ENCODE data around the gene MRPS7. TPM values are rescaled to one million over a fixed set of nuclear protein-coding genes. Genes with fewer than 3 reads are reported as not detected.

Gene MRPS7
- polyA plus RNA-seq, 2 of the 4 experiments (the other 2 are of a cell fraction) = 144 to 163 TPM

DNA sequence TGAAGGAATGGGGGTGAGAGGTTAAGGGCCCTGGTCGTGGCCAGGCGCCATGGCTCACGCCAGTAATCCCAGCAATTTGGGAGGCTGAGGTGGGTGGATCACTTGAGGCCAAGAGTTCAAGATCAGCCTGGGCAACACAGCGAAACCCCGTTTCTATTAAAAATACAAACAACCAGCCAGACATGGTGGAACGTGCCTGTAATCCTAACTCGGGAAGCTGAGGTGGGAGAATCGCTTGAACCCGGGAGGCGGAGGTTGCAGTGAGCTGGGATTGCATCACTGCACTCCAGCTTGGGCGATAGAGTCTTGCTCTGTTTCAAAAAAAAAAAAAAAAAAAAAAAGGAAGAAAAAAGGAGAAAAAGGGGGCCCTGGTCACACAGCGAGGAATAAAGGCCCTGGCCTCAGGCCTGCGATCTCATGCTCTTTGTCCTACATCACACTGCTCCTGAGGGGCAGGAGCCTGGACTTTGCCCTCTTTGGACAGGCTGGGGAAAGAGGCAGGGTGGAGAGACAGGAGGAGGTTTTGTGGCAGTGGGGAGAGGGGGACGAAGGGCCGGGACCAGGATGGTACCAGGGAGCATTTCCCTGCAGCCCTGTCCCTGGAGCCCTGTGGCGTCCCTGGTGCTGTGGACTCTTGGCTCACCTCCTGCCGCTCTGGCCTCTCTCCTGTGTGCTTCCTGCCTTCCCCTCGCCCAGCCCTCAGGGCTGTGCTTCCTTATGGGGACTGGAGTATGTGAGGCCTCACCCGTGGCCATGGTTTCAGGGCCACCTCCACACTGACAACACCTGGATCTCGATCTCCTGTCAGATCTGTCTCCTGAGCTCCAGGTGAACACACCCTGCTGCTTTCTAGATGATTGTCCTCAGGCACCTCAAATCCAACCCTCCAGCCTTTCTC is 47.3 kb downstream of the MRPS7 start:
- 71% methylated on average over 20 of the region's 20 CpGs for WGBS (ENCODE audit: missing lambda C conversion rate)
- ChIA-PET CTCF (interaction anchor here (0.7 to 5.0 kb wide), 6 partner anchors 11 to 117 kb away, joined by 3 to 40 read pairs (median 4); no protein-coding TSS in a partner anchor), POLR2A (interaction anchor here (0.9 kb wide), 1 partner anchor 20 kb away, joined by 3 read pairs; the partner anchor contains the start of gene SLC25A19)
- H3K4me1 ChIP-seq = peaks cover 16% of the 10 kb centered on the region
- no peak for TF ChIP-seq PHF8 (IDR thresholded peaks at IDR 0.05; ENCODE audit: borderline replicate concordance, low read depth)
- no peak for TF ChIP-seq FOSL2 (IDR thresholded peaks at IDR 0.05)
- TF ChIP-seq FOSL2 (CRISPR knock-in tag; IDR thresholded peaks at IDR 0.05) = no peak
- TF ChIP-seq RAD21 (conservative IDR thresholded peaks at IDR 0.05 in 1 of 2, IDR thresholded peaks at IDR 0.05 in 1 of 2) = no peak
- TF ChIP-seq RARB (CRISPR knock-in tag; IDR thresholded peaks at IDR 0.05) = no peak
- no peak for TF ChIP-seq CBX2 (IDR thresholded peaks at IDR 0.05; ENCODE audit: borderline replicate concordance, low read depth)
- TF ChIP-seq EHMT2 (IDR thresholded peaks at IDR 0.05; ENCODE audit: low read depth) = no peak
- TF ChIP-seq HDAC2 (IDR thresholded peaks at IDR 0.05) = no peak
- no peak for TF ChIP-seq SMC3 (IDR thresholded peaks at IDR 0.05)
- ATAC-seq (peak; percentile 75 to 77), FAIRE-seq (no peak), DNase-seq (ENCODE audit: low read depth in 1 of 2, low spot score in 1 of 2) (peak in 1 of 2 experiments; percentile 35)
- peak overlapping the region; percentile 50 to 71 for H3K27ac ChIP-seq
- no peaks in the 10 kb centered on the region for H3K9me3 ChIP-seq
- peak overlapping the region; percentile 58 for H3K4me2 ChIP-seq
- H3K4me3 ChIP-seq = no peak overlapping the region

DNA sequence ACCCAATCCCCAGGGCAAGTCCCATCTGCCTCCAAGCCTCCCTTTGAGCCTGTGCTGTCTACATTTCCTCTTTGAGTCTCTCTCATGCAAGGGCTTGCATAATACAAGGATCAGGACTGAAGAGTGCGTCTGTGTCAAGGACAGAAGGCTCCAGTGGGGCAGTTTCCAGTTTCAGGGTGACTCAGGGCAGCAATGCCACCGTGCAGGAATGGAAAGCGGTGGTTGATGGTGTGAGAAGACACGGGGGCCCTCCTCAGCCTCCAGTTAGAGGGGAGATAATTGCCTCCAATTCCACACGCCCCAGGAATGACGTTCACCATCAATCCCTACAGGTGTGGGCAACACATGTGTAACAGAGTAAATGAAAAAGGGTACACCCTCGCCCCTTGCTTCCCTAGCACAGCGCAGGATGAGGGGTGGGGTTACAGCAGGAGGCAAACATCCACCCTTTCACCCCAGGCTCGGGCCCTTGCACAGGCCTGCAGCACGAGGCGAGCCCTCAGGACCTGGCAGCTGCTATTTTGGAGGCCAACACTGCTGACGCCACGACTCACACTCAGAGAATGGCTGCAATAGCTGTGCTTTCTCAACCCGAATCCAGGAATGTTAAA is 52.4 kb downstream of the MRPS7 start:
- TF ChIP-seq HDAC2 (IDR thresholded peaks at IDR 0.05) = no peak
- TF ChIP-seq TFCP2L1 (CRISPR knock-in tag; IDR thresholded peaks at IDR 0.05) = no peak
- no peak for TF ChIP-seq EHMT2 (IDR thresholded peaks at IDR 0.05; ENCODE audit: low read depth)
- no peak for TF ChIP-seq GATA3 (IDR thresholded peaks at IDR 0.05; ENCODE audit: borderline replicate concordance)
- no peak for TF ChIP-seq NR3C1 (IDR thresholded peaks at IDR 0.05)
- TF ChIP-seq, protein P1, sequence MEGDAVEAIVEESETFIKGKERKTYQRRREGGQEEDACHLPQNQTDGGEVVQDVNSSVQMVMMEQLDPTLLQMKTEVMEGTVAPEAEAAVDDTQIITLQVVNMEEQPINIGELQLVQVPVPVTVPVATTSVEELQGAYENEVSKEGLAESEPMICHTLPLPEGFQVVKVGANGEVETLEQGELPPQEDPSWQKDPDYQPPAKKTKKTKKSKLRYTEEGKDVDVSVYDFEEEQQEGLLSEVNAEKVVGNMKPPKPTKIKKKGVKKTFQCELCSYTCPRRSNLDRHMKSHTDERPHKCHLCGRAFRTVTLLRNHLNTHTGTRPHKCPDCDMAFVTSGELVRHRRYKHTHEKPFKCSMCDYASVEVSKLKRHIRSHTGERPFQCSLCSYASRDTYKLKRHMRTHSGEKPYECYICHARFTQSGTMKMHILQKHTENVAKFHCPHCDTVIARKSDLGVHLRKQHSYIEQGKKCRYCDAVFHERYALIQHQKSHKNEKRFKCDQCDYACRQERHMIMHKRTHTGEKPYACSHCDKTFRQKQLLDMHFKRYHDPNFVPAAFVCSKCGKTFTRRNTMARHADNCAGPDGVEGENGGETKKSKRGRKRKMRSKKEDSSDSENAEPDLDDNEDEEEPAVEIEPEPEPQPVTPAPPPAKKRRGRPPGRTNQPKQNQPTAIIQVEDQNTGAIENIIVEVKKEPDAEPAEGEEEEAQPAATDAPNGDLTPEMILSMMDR (IDR thresholded peaks at IDR 0.05) = no peak
- TF ChIP-seq ZFP36 (IDR thresholded peaks at IDR 0.05; ENCODE audit: borderline replicate concordance, partially characterized antibody) = no peak
- no peak for TF ChIP-seq SREBF2 (IDR thresholded peaks at IDR 0.05)
- TF ChIP-seq JUN (IDR thresholded peaks at IDR 0.05) = no peak
- TF ChIP-seq HEYL (CRISPR knock-in tag; IDR thresholded peaks at IDR 0.05) = no peak
- no peak for TF ChIP-seq HOXB13 (CRISPR knock-in tag; IDR thresholded peaks at IDR 0.05; ENCODE audit: low read depth)
- TF ChIP-seq MYC (IDR thresholded peaks at IDR 0.05; ENCODE audit: borderline replicate concordance, low read length) = no peak
- TF ChIP-seq ZNF302 (CRISPR knock-in tag; IDR thresholded peaks at IDR 0.05) = no peak
- ChIA-PET POLR2A (no interaction called here), CTCF (interaction anchor here (0.6 to 17.1 kb wide), 4 partner anchors 9 to 569 kb away, joined by 3 to 272 read pairs (median 22); partner anchors contain the start of gene GRB2)
- H3K4me1 ChIP-seq = peaks cover 10% of the 10 kb centered on the region
- ATAC-seq (peak in 1 of 2 experiments; percentile 11; a peak in 1 of 6 replicates), FAIRE-seq (no peak), DNase-seq (ENCODE audit: low read depth in 1 of 2, low spot score in 1 of 2) (no peak)
- no peak overlapping the region for H3K27ac ChIP-seq
- H3K9me3 ChIP-seq = no peaks in the 10 kb centered on the region
- H3K4me2 ChIP-seq = no peak overlapping the region
- WGBS (ENCODE audit: missing lambda C conversion rate) = 80% methylated on average over 14 of the region's 14 CpGs
- no peak overlapping the region for H3K4me3 ChIP-seq
